HepG2 (cell line): ENCODE measurements around the gene ZFPM1. TPM values are rescaled to one million over a fixed set of nuclear protein-coding genes. Genes with fewer than 3 reads are reported as not detected.

Source experiments
- ATAC-seq: fragments of 200-7000 bp; cut with Tn5 transposase; 3 replicates; pipeline ENCODE4 v1.9.1; 2020; ENCODE audit warnings: mild to moderate bottlenecking, moderate library complexity
- BruUV-seq: library from RNA; stranded (reverse); fragments of 400-500 nt; replicated peaks from 2 replicates; lab custom pipeline; 2021; lab: Mats Ljungman, UMichigan
- CTCF ChIA-PET: fragments of 300-600 bp; formaldehyde crosslinking; extraction: SDS; loops from one replicate; lab custom pipeline; 2021; ENCODE audit warnings: low total read pairs, inconsistent platforms, low intra/inter-chr PET ratio; lab: Yijun Ruan, JAX
- POLR2A ChIA-PET: fragments of 350-600 bp; sonication (Branson Sonifier 250); formaldehyde crosslinking; loops from one replicate; lab custom pipeline; 2020; ENCODE audit warnings: antibody characterized with exemption, inconsistent platforms; lab: Yijun Ruan, JAX
- DNase-seq: peaks from one replicate; pipeline ENCODE4 v3.0.0-alpha.2; 2015; ENCODE audit warnings: low spot score
- FAIRE-seq: peaks from 3 replicates; lab custom pipeline; 2011; peaks lifted over from hg19 to GRCh38; lab: Jason Lieb, UNC
- H2AFZ ChIP-seq: one replicate; pipeline ENCODE4 v1.6.1; 2011; ENCODE audit warnings: low read length, inconsistent platforms
- H3K27ac ChIP-seq: fragments of 300-600 bp; 3 replicates; pipeline ENCODE4 v1.8.0; 2011; ENCODE audit warnings: mixed run types, mild to moderate bottlenecking, mixed read lengths, low read length, inconsistent platforms; ENCODE audit not compliant: insufficient read depth; ENCODE audit errors: extremely low read length
- H3K27me3 ChIP-seq, 2 experiments: fragments of 200-600 bp in 1 of 2; 2 replicates in 1 of 2; 3 replicates in 1 of 2; pipeline versions ENCODE4 v1.6.0 to v1.8.0; 2011; ENCODE audit warnings: low read length in 2 of 2, mild to moderate bottlenecking in 2 of 2, moderate library complexity in 2 of 2, inconsistent platforms in 1 of 2; ENCODE audit not compliant: insufficient read depth in 2 of 2, control insufficient read depth in 1 of 2
- H3K36me3 ChIP-seq, 2 experiments: fragments of 200-600 bp in 1 of 2; replicated peaks in 1 of 2; 2 replicates in 1 of 2; 3 replicates in 1 of 2; pipeline versions ENCODE4 v1.5.1 to v1.8.0; 2011; ENCODE audit warnings: low read length in 2 of 2, inconsistent platforms in 1 of 2; ENCODE audit not compliant: insufficient read depth in 2 of 2, control insufficient read depth in 1 of 2
- H3K4me1 ChIP-seq: 2 replicates; pipeline ENCODE4 v1.5.1; 2012; ENCODE audit warnings: low read length, inconsistent platforms; ENCODE audit not compliant: insufficient read depth
- H3K4me2 ChIP-seq: 2 replicates; pipeline ENCODE4 v1.6.0; 2011; ENCODE audit warnings: low read depth, low read length, inconsistent platforms
- H3K4me3 ChIP-seq, 3 experiments: fragments of 200-600 bp in 1 of 3; sonication (generic), shearing (Covaris generic) in 1 of 3; replicated peaks in 1 of 3; 2 replicates each; pipeline ENCODE4 v1.5.1; 2011 to 2016; ENCODE audit warnings: low read length in 3 of 3, inconsistent platforms in 2 of 3, low read depth in 2 of 3, mild to moderate bottlenecking in 2 of 3, control low read depth in 1 of 3, mixed read lengths in 1 of 3; ENCODE audit not compliant: insufficient read depth in 1 of 3
- H3K79me2 ChIP-seq: one replicate; pipeline ENCODE4 v1.6.1; 2011; ENCODE audit warnings: low read length, inconsistent platforms; ENCODE audit not compliant: insufficient read depth
- H3K9ac ChIP-seq: 2 replicates; pipeline ENCODE4 v1.6.0; 2011; ENCODE audit warnings: mild to moderate bottlenecking, low read depth, low read length, inconsistent platforms; ENCODE audit not compliant: insufficient read depth
- H3K9me3 ChIP-seq: 2 replicates; pipeline ENCODE4 v1.5.1; 2012; ENCODE audit warnings: mild to moderate bottlenecking, low read length
- H4K20me1 ChIP-seq: 2 replicates; pipeline ENCODE4 v1.6.0; 2011; ENCODE audit warnings: inconsistent platforms, mild to moderate bottlenecking, low read length, moderate library complexity; ENCODE audit not compliant: insufficient read depth
- ARNTL ChIP-seq: sonication (generic); formaldehyde crosslinking; IDR thresholded peaks from 2 replicates; pipeline ENCODE4 v1.4.0; 2020; ENCODE audit warnings: mild to moderate bottlenecking, missing genetic modification reagents
- CTCF ChIP-seq: sonication (generic); formaldehyde crosslinking; IDR thresholded peaks from 2 replicates; pipeline ENCODE4 v1.5.0; 2020; ENCODE audit warnings: mild to moderate bottlenecking, missing genetic modification reagents, moderate library complexity
- STAG1 ChIP-seq: sonication (generic); formaldehyde crosslinking; IDR thresholded peaks from 2 replicates; pipeline ENCODE4 v1.4.0; 2020; ENCODE audit warnings: missing genetic modification reagents
- ZNF275 ChIP-seq: sonication (generic); formaldehyde crosslinking; IDR thresholded peaks from 2 replicates; pipeline ENCODE4 v1.8.0; 2022; ENCODE audit warnings: missing genetic modification reagents, mild to moderate bottlenecking, inconsistent platforms, borderline replicate concordance
- ZNF329 ChIP-seq: sonication (generic); formaldehyde crosslinking; IDR thresholded peaks from 2 replicates; pipeline ENCODE4 v1.9.0; 2021; ENCODE audit warnings: low read depth, mild to moderate bottlenecking, missing genetic modification reagents
- ZNF343 ChIP-seq: sonication (generic); formaldehyde crosslinking; IDR thresholded peaks from 2 replicates; pipeline ENCODE4 v1.4.0; 2020; ENCODE audit warnings: mild to moderate bottlenecking, missing genetic modification reagents
- ZNF652 ChIP-seq: IDR thresholded peaks from 2 replicates; pipeline ENCODE4 v1.6.1; 2016; ENCODE audit warnings: low read depth, borderline replicate concordance
- WGBS: methylation state at CpG from one replicate; pipeline ENCODE4 v1.1.6; 2017; ENCODE audit warnings: low lambda C conversion rate; 5-methylcytosine and 5-hydroxymethylcytosine counted together
- in situ Hi-C: cut with HindIII; loops from 2 replicates; pipeline ENCODE4 v1.10.0; 2017; ENCODE audit warnings: low pct_unique_long_range_greater_than_20kb; ENCODE audit not compliant: extremely low pct_ligation_motif_present
- intact Hi-C: fragments of 100-400 bp; cut with micrococcal nuclease; formaldehyde crosslinking; loops from one replicate; pipeline ENCODE4 v1.10.0; 2022; ENCODE audit not compliant: unreplicated experiment
- polyA plus RNA-seq, 8 experiments: library from polyadenylated mRNA; depleted of rRNA in 3 of 8; stranded (reverse) in 7 of 8; unstranded in 1 of 8; fragments of >200 nt; fragmentation: Illumina TruSeq in 4 of 8; extraction: Trizol in 4 of 8; gene quantifications; 2 replicates each; pipeline versions ENCODE4 v1.2.1 to v1.2.3, GENCODE V29; 2011 to 2016; ENCODE audit warnings: low read depth in 4 of 8, missing spikeins in 1 of 8, mixed read lengths in 1 of 8; ENCODE audit not compliant: insufficient read depth in 1 of 8
- total RNA-seq, 5 experiments: library from RNA; depleted of rRNA; stranded (reverse); fragments of >200 nt; fragmentation: Illumina TruSeq; extraction: Trizol; gene quantifications; 2 replicates each; pipeline ENCODE4 v1.2.3, GENCODE V29; 2016; ENCODE audit warnings: low read depth in 1 of 5

ZFPM1 gene
- total and polyA plus RNA-seq, 2 of the 13 experiments (the other 11 are each of a cell fraction or from before 2014, with no cell fraction given) = 1.3 to 3.8 TPM

GRCh38 chr16:88403794-88404581, 49.1 kb upstream of the ZFPM1 start (continued):
- TF ChIP-seq CTCF (peak; percentile 51), STAG1 (peak; percentile 47), ZNF652 (no peak), ZNF343 (CRISPR knock-in tag) (no peak), ARNTL (no peak)

GRCh38 chr16:88404769-88405168, 48.3 kb upstream of the ZFPM1 start:
- Histone ChIP-seq H3K79me2 (no peaks in the 10 kb centered on the region), H3K9ac (no peak overlapping the region), H3K4me2 (no peak overlapping the region), H3K4me3 (no peak overlapping the region), H2AFZ (no peak overlapping the region), H4K20me1 (peaks cover 4% of the 10 kb centered on the region; the same call in 1 of the 2 replicates), H3K9me3 (no peaks in the 10 kb centered on the region)
- WGBS = 4% methylated on average over 6 of the region's 6 CpGs
- DNase-seq (no peak), ATAC-seq (no peak)
- intact Hi-C loops = no loop called here
- no TSS peak for BruUV-seq
- TF ChIP-seq ZNF329 (CRISPR knock-in tag) (peak; percentile 97), ZNF275 (CRISPR knock-in tag) (no peak)
- TF ChIP-seq, all 625 proteins: peak for 1
- no peak overlapping the region for H3K27ac ChIP-seq
- ChIA-PET CTCF (no interaction called here), POLR2A (no interaction called here)
- H3K36me3 ChIP-seq = no peaks in the 10 kb centered on the region
- no peak for FAIRE-seq
- H3K4me1 ChIP-seq = no peaks in the 10 kb centered on the region
- in situ Hi-C loops = no loop called here
- peaks cover 15 to 66% of the 10 kb centered on the region in 2 experiments for H3K27me3 ChIP-seq
